Measurements from ENCODE around the gene KDF1. TPM values are rescaled to one million over a fixed set of nuclear protein-coding genes. Genes with fewer than 3 reads are reported as not detected.
A peak's percentile ranks its signal among the peaks of the same experiment; 100 is the strongest.
"Not testable (repeated sequence)": the region's sequence is repeated elsewhere in the genome, so short reads cannot be mapped to it uniquely, and the experiment has no call there.

Gene KDF1
- total RNA-seq, 1 donor from 2014 or later: 1.2 TPM

DNA sequence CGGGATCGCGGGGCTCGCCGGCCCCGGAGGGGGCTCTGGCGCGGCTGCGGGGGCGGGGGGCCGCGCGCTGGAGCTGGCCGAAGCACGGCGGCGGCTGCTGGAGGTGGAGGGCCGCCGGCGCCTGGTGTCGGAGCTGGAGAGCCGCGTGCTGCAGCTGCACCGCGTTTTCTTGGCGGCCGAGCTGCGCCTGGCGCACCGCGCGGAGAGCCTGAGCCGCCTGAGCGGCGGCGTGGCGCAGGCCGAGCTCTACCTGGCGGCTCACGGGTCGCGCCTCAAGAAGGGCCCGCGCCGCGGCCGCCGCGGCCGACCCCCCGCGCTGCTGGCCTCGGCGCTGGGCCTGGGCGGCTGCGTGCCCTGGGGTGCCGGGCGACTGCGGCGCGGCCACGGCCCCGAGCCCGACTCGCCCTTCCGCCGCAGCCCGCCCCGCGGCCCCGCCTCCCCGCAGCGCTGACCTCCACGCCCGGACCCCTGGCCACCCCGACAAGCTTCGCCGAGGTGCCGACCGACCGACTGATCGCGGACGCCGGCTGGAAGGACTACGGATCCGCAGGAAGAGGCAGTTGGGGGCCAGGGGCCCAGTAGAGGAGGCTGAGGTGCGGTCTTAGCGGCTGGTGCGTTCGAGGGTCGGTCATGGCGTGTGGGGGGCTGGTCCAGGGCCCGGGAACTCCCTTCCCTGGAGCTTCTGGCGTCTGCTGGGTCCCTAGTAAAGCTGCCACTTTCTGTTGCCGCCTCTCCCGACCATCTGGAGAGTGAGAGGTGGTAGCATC lies 33.9 kb upstream of the KDF1 start:
- peaks cover 10% of the 10 kb centered on the region for H3K4me1 Mint-ChIP-seq (ENCODE audit: low read depth, unreplicated experiment)
- H3K27me3 Mint-ChIP-seq (ENCODE audit: unreplicated experiment): peaks cover 10% of the 10 kb centered on the region
- peak; percentile 55 for DNase-seq
- H3K4me3 Mint-ChIP-seq (ENCODE audit: unreplicated experiment): peak overlapping the region; percentile 85
- H3K36me3 Mint-ChIP-seq (ENCODE audit: unreplicated experiment): no peaks in the 10 kb centered on the region
- peaks cover 7% of the 10 kb centered on the region for H3K9me3 Mint-ChIP-seq (ENCODE audit: unreplicated experiment)
- TF ChIP-seq, protein P1, sequence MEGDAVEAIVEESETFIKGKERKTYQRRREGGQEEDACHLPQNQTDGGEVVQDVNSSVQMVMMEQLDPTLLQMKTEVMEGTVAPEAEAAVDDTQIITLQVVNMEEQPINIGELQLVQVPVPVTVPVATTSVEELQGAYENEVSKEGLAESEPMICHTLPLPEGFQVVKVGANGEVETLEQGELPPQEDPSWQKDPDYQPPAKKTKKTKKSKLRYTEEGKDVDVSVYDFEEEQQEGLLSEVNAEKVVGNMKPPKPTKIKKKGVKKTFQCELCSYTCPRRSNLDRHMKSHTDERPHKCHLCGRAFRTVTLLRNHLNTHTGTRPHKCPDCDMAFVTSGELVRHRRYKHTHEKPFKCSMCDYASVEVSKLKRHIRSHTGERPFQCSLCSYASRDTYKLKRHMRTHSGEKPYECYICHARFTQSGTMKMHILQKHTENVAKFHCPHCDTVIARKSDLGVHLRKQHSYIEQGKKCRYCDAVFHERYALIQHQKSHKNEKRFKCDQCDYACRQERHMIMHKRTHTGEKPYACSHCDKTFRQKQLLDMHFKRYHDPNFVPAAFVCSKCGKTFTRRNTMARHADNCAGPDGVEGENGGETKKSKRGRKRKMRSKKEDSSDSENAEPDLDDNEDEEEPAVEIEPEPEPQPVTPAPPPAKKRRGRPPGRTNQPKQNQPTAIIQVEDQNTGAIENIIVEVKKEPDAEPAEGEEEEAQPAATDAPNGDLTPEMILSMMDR (IDR thresholded peaks at IDR 0.05; ENCODE audit: partially characterized antibody, unreplicated experiment): no peak
- H3K27ac Mint-ChIP-seq (ENCODE audit: unreplicated experiment): no peak overlapping the region

DNA sequence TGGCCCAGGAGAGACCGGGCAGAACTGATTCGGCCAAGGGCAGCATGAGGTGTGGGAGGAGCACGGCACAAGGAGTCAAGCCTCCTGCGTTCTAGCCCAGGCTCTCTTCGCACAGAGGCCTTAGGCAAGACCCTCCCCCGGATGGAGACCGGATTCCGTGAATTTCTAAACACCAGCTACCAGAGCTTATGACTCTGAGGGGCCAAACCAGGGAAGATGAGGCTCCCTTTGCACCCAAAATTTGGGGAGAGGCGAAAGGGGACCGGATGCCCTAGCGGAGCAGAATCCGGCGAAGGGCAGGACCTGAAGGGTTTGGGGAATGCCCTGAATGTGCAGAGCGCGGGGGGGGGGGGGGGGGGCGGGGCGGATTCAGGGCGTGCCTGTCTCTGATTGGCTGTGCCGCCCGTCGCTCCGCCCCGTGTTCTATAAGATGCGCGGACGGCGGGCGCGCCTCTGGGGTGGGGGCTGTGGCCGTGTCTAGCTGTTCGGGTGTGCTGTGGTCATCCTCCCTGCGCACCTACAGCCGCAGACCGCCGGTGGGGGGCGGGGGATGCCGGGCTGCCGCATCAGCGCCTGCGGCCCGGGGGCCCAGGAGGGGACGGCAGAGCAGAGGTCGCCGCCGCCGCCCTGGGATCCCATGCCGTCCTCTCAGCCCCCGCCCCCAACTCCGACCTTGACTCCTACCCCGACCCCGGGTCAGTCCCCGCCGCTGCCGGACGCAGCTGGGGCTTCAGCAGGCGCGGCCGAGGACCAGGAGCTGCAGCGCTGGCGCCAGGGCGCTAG lies 33.2 kb upstream of the KDF1 start, which contains the start of gene TRNP1:
TSS of gene TRNP1 (plus strand) at position 456 of the 783 bp plus-strand sequence. CDS start at position 551, 95 bp downstream.
- H3K4me3 Mint-ChIP-seq (ENCODE audit: unreplicated experiment): peak within 1 kb of the TSS; percentile 87
- H3K36me3 Mint-ChIP-seq (ENCODE audit: unreplicated experiment): no peaks in the 10 kb centered on the region
- H3K27me3 Mint-ChIP-seq (ENCODE audit: unreplicated experiment): peaks cover 10% of the 10 kb centered on the region
- DNase-seq: peak; percentile 87
- TF ChIP-seq, protein P1 (IDR thresholded peaks at IDR 0.05; ENCODE audit: partially characterized antibody, unreplicated experiment): no peak
- no peak within 1 kb of the TSS for H3K27ac Mint-ChIP-seq (ENCODE audit: unreplicated experiment)
- H3K4me1 Mint-ChIP-seq (ENCODE audit: low read depth, unreplicated experiment): peaks cover 10% of the 10 kb centered on the region
- peaks cover 7% of the 10 kb centered on the region for H3K9me3 Mint-ChIP-seq (ENCODE audit: unreplicated experiment)

DNA sequence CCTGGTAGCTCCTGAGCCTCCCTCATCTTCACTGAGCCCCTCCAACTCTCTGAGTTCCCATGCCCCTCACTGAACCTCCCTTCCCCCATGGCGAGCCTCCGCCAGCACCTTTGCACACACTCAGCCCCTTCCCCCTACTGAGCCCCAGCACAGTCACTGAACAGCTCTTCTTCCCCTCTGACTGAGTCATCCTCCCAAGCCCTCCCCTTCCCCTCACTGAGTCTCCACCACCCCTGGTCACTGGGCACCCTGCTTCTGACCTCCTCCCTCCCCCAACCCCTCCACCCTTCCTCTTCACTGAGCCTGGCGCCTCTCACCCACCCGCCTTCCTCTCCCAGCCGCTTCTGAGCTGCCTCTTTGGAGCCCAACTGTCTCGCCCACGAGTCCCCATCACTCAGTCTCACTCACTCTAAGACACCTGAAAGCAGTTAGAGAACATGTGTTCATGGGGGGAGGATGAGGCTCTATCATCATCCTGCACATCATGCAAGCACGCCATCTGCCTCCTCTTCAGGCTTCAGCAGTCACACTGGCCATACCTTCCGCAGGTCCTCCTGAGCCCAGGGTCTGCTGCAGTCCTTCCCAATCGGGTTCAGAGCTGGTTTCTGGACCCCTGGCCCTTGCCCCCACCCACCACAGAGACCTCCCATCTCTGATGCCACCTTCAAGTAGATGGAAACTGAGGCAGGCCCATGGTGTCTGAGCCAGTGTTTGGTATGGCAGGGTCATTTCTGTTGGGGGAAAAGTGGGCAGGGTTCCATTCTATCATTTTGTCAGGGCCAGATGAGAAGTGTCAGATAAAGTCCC lies 31.2 kb upstream of the KDF1 start:
- Mint-ChIP-seq H3K4me1 (ENCODE audit: low read depth, unreplicated experiment) (peaks cover 2% of the 10 kb centered on the region), H3K27ac (ENCODE audit: unreplicated experiment) (no peak overlapping the region), H3K9me3 (ENCODE audit: unreplicated experiment) (peaks cover 5% of the 10 kb centered on the region), H3K27me3 (ENCODE audit: unreplicated experiment) (peaks cover 13% of the 10 kb centered on the region), H3K4me3 (ENCODE audit: unreplicated experiment) (no peak overlapping the region), H3K36me3 (ENCODE audit: unreplicated experiment) (no peaks in the 10 kb centered on the region)
- TF ChIP-seq, protein P1 (IDR thresholded peaks at IDR 0.05; ENCODE audit: partially characterized antibody, unreplicated experiment): no peak
- DNase-seq: no peak

DNA sequence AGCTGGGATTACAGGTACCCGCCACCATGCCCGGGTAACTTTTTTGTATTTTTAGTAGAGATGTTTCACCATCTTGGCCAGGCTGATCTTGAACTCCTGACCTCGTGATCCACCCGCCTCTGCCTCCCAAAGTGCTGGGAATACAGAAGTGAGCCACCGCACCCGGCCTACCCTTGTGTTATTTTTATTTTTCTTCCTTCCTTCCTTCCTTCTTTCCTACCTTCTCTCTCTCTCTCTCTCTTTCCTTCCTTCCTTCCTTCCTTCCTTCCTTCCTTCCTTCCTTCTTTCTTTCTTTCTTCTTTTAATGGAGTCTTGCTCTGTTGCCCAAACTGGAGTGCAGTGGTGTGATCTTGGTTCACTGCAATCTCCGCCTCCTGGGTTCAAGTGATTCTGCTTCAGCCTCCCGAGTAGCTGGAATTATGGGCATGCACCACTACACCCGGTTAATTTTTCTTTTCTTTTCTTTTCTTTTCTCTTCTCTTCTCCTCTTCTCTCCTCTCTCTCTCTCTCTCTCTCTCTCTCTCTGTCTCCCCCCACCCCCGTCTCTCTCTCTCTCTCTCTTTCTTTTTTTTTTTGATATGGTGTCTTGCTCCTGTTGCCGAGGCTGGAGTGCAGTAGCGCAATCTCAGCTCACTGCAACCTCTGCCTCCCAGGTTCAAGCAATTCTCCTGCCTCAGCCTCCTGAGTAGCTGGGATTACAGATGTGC lies 29.3 kb upstream of the KDF1 start:
- H3K36me3 Mint-ChIP-seq (ENCODE audit: unreplicated experiment); H3K4me3 Mint-ChIP-seq (ENCODE audit: unreplicated experiment); H3K27ac Mint-ChIP-seq (ENCODE audit: unreplicated experiment); H3K4me1 Mint-ChIP-seq (ENCODE audit: low read depth, unreplicated experiment); DNase-seq; H3K9me3 Mint-ChIP-seq (ENCODE audit: unreplicated experiment): not testable (repeated sequence)
- H3K27me3 Mint-ChIP-seq (ENCODE audit: unreplicated experiment): peaks cover 12% of the 10 kb centered on the region

DNA sequence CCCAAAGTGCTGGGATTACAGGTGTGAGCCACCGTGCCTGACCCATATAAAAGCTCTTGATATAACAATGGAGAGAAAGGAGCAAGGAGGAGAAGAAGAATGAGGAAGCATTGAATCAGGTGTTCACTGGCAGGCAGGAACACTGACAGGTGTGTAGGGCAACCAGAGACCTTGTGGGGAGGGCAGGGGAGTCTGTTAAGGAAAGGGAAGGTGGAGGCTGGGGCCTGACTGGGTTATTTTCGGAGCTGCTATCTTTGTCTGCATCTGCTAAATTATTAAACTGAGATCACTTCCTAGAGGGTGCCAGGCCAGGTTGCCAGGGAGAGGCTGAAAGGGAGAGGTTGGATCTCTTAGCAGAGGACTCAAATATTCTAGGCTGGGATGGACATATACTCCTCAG lies 26.4 kb upstream of the KDF1 start:
- H3K27me3 Mint-ChIP-seq (ENCODE audit: unreplicated experiment): peaks cover 9% of the 10 kb centered on the region
- DNase-seq: no peak
- no peaks in the 10 kb centered on the region for H3K36me3 Mint-ChIP-seq (ENCODE audit: unreplicated experiment)
- no peaks in the 10 kb centered on the region for H3K4me1 Mint-ChIP-seq (ENCODE audit: low read depth, unreplicated experiment)
- no peak overlapping the region for H3K27ac Mint-ChIP-seq (ENCODE audit: unreplicated experiment)
- H3K9me3 Mint-ChIP-seq (ENCODE audit: unreplicated experiment): peaks cover 2% of the 10 kb centered on the region
- TF ChIP-seq, protein P1 (IDR thresholded peaks at IDR 0.05; ENCODE audit: partially characterized antibody, unreplicated experiment): no peak
- H3K4me3 Mint-ChIP-seq (ENCODE audit: unreplicated experiment): no peak overlapping the region
